AG04449 (cell line): ENCODE results near the gene ZNF253.
"Not testable (repeated sequence)": the region's sequence is repeated elsewhere in the genome, so short reads cannot be mapped to it uniquely, and the experiment has no call there.

Source experiments
- CTCF ChIA-PET: fragments of 350-600 bp; formaldehyde crosslinking; extraction: SDS; loops from one replicate; lab custom pipeline; 2021; ENCODE audit warnings: antibody characterized with exemption; lab: Yijun Ruan, JAX
- POLR2A ChIA-PET: fragments of 400-600, 350-600 bp; formaldehyde crosslinking; extraction: SDS; loops from one replicate; lab custom pipeline; 2020; ENCODE audit warnings: antibody characterized with exemption, inconsistent platforms; lab: Yijun Ruan, JAX
- DNase-seq: peaks from one replicate; pipeline ENCODE4 v3.0.0-alpha.2; 2010; ENCODE audit warnings: low read depth, low spot score
- H3K4me3 ChIP-seq: 2 replicates; pipeline ENCODE4 v1.5.1; 2011; ENCODE audit warnings: low read depth, mild to moderate bottlenecking, control low read depth, low read length
- CTCF ChIP-seq: IDR thresholded peaks from one replicate; pipeline ENCODE4 v1.5.1; 2011; ENCODE audit warnings: mild to moderate bottlenecking, moderate library complexity, low read length, control low read depth, inconsistent platforms; ENCODE audit not compliant: insufficient read depth; ENCODE audit errors: missing control alignments

Gene ZNF253

GRCh38 chr19:19823916-19824315 lies 41.8 kb upstream of the ZNF253 start:
- no peak overlapping the region for H3K4me3 ChIP-seq
- DNase-seq = no peak
- POLR2A ChIA-PET = no interaction called here

GRCh38 chr19:19826875-19827274 lies 38.8 kb upstream of the ZNF253 start:
- CTCF ChIA-PET = no interaction called here
- TF ChIP-seq CTCF = no peak

More at GRCh38 chr19:19823916-19824315, 41.8 kb upstream of the ZNF253 start:
- no peak for TF ChIP-seq CTCF
- CTCF ChIA-PET = no interaction called here

GRCh38 chr19:19835560-19836038 lies 30.1 kb upstream of the ZNF253 start:
- no peak overlapping the region for H3K4me3 ChIP-seq
- ChIA-PET CTCF (no interaction called here), POLR2A (no interaction called here)
- DNase-seq = no peak
- no peak for TF ChIP-seq CTCF

More at GRCh38 chr19:19826875-19827274, 38.8 kb upstream of the ZNF253 start:
- no peak for DNase-seq
- H3K4me3 ChIP-seq = no peak overlapping the region
- POLR2A ChIA-PET = no interaction called here

- H3K4me3 ChIP-seq = no peak overlapping the region
- POLR2A ChIA-PET = no interaction called here
- no peak for TF ChIP-seq CTCF
- DNase-seq = no peak
- CTCF ChIA-PET = no interaction called here
Observed at GRCh38 chr19:19847781-19848180, 17.9 kb upstream of the ZNF253 start.

GRCh38 chr19:19849056-19849455 lies 16.6 kb upstream of the ZNF253 start:
- POLR2A ChIA-PET = no interaction called here
- no peak overlapping the region for H3K4me3 ChIP-seq
- no peak for TF ChIP-seq CTCF

GRCh38 chr19:19851740-19852139 lies 13.9 kb upstream of the ZNF253 start:
- H3K4me3 ChIP-seq, DNase-seq, POLR2A ChIA-PET, CTCF ChIA-PET: not testable (repeated sequence)

More at GRCh38 chr19:19849056-19849455, 16.6 kb upstream of the ZNF253 start:
- DNase-seq = no peak
- CTCF ChIA-PET = no interaction called here

GRCh38 chr19:19858751-19859150 lies 6.9 kb upstream of the ZNF253 start:
- no peak overlapping the region for H3K4me3 ChIP-seq
- ChIA-PET CTCF (no interaction called here), POLR2A (no interaction called here)
- no peak for TF ChIP-seq CTCF
- DNase-seq = no peak
